ENCODE data around the gene PRPF31.

GRCh38 chr19:54136864-54137698 lies 21.5 kb downstream of the PRPF31 start:
- TF ChIP-seq CTCF (IDR thresholded peaks at IDR 0.05) (no peak), EP300 (IDR thresholded peaks at IDR 0.05) (peak; percentile 9), POLR2A (IDR thresholded peaks at IDR 0.05) (no peak)
